22Rv1 (cell line): ENCODE measurements around the gene RXFP4.

Experiments
- H3K27ac ChIP-seq: fragments of 450-650 bp; 2 replicates; pipeline ENCODE4 v1.5.1; 2017
- CTCF ChIP-seq: fragments of 450-650 bp; IDR thresholded peaks from 2 replicates; pipeline ENCODE4 v1.5.1; 2017; ENCODE audit warnings: mild to moderate bottlenecking
- ZFX ChIP-seq: fragments of 450-650 bp; IDR thresholded peaks from 2 replicates; pipeline ENCODE4 v1.6.1; 2017; ENCODE audit warnings: antibody characterized with exemption, borderline replicate concordance

RXFP4 gene

DNA sequence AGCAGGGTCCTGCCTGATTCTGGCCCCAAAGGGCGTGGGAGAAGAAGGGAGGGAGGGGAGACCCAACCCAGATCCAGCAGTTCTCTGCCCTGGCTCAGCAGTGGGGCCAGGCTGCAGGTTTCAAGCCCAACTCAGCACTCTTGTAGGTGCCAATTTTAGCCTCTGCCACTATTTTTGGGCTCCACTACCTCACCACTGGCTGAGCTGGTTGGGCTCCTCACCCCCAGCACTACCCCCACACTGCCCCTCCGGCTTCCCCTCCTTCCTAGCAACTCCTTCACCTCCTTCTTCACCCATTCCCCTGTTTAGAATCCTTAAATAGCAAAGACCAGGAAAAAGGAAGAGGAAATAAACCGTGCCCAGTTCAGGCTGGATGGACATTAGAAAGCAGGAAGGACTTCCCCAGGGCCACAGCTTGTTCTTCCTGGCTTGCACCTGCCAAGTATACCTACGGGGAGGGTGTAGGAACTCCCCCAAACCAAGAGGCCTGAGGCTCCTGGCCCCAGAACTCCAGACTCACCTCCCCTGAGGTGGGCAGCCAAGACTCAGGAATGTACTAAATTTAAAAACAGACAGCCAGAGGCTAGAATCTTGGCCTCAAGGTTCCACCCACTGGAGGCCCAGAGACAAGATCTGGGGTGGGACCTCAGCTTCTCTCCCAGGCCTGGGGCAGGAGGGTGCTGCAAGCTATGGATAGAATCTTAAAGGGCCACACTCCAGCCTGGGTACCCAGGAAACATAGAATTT, 38.3 kb downstream of the RXFP4 start:
- no peak for TF ChIP-seq ZFX
- TF ChIP-seq CTCF, result no peak
- peak overlapping the region; percentile 46 for H3K27ac ChIP-seq

DNA sequence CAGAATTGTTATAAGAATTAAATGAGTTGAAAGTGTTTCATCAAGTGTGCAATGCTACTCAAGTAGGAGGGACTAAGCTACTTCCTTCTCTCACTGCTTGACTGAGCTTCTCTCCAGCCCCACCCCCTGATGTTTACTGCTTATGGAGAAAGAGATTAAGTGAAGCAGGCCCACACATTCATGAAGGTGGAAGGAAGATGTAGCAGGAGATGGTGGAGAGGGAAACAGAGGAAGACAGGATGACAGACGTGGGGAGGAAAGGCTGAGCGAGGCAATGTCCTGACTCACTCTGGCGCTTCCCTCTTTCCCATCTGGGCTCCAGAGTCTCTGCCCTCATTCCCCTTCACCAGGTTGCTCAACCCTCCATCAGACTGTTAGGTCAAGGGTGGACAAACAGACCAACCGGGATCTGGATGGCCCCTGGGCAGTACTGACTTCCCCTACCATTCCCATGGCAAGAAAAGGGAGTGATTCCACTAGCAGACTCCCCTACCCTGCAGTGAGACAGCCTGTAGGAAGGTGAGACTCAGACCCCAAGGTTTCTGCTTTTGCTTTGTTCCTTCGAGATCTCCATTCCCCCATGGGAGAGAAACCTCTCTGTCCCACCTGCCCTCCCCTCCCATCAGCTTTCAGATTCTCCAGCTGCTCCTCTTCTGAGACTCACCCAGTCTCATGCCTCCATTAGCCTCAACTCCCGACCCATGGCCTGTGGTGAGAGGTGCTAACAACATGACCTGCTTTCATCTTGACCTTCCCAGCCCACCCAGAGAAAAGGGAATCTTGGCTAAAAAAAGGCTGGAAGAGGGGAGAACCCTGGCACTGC, 40.0 kb downstream of the RXFP4 start:
- TF ChIP-seq CTCF, result no peak
- H3K27ac ChIP-seq, result peak overlapping the region; percentile 46; the same call in 1 of the 2 replicates

DNA sequence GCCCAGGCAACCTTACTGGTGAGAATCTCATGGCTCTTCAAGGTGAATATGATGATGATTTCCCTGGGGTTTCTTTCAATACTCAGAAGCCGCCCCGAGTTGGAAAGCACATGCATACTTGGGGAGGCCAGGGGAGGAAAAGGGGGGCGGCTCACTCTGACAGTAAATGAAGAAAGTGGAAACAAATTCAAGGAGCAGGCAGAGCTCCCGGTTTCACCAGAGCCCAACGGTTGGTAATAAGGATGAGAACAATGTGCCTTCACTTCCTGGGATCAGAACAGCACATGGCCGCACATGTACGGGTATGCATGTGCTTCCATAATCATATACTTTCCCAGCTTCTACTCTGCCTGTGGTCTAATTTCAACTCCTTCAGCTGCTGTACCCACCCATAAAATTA, 40.7 kb downstream of the RXFP4 start:
- TF ChIP-seq CTCF (no peak), ZFX (no peak)
- no peak overlapping the region for H3K27ac ChIP-seq

DNA sequence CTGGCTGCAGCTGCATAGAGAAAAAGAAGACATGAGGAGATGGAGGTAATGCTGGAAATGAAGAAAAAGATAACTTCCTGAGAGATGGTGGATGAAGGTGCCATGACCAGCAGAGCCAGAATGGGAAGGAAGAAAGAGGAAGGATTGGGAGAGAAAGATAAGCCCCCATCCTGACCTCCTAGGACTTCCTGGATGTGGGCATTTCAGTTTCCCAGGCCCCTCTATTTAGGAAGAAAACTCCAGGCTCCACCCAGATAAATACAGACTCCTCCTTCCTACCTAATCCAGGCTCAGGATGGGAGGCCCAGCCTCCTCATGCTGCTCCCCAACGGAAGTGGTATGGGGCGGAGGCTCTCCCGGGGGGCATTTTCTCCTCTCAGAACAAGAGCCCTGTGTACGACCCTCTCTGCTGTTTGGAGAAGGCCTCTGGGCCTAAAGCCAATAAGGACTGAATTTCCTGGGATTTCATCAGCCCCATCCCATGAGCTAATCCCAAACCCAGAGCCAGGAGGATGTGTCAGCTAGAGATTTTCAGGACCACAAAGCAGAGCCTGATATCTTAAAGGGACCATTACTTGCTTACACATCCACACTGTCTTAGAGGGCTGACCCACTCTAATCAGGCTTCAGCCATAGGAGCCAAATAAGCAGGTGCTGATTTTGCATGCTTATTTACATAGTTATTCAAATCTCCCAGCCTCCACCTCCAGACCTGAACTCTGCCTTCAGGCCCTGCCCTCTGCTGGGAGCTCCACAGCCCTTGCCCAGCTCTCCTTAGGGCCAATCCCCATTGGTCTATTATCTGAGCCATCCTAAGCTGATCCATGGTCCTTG, 42.0 kb downstream of the RXFP4 start:
- TF ChIP-seq ZFX (no peak), CTCF (peak; percentile 48; the same call in 1 of the 2 replicates)
- peak overlapping the region; percentile 80 for H3K27ac ChIP-seq

GRCh38 chr1:155984341-155984740, 42.9 kb downstream of the RXFP4 start:
- H3K27ac ChIP-seq, result peak overlapping the region; percentile 80
- TF ChIP-seq CTCF (no peak), ZFX (no peak)

- H3K27ac ChIP-seq, result peak overlapping the region; percentile 80
Measured at GRCh38 chr1:155984903-155985645, 43.6 kb downstream of the RXFP4 start.

GRCh38 chr1:155989242-155990004, 48.0 kb downstream of the RXFP4 start:
- TF ChIP-seq CTCF (peak; percentile 100), ZFX (no peak)
- no peak overlapping the region for H3K27ac ChIP-seq
